WTC11 (cell line): ENCODE data around the gene CBX6.

Source experiments
- CREM ChIP-seq: sonication (generic); formaldehyde crosslinking; IDR thresholded peaks from 2 replicates; pipeline ENCODE4 v1.8.1; 2022; ENCODE audit warnings: mild to moderate bottlenecking, missing genetic modification reagents, moderate library complexity
- USF2 ChIP-seq: sonication (generic); formaldehyde crosslinking; IDR thresholded peaks from 2 replicates; pipeline ENCODE4 v1.8.1; 2023; ENCODE audit warnings: mild to moderate bottlenecking, missing genetic modification reagents, moderate library complexity
- TF ChIP-seq, protein P1 (sequence below): sonication (generic); formaldehyde crosslinking; IDR thresholded peaks from 2 replicates; pipeline ENCODE4 v1.8.0; 2023; ENCODE audit warnings: missing genetic modification reagents
- TF ChIP-seq, protein P2 (sequence below): sonication (generic); formaldehyde crosslinking; IDR thresholded peaks from 2 replicates; pipeline ENCODE4 v1.8.0; 2022; ENCODE audit warnings: missing genetic modification reagents
- TF ChIP-seq, protein P3 (sequence below): fragments of 200-600 bp; IDR thresholded peaks from 2 replicates; pipeline ENCODE4 v1.8.0; 2022; ENCODE audit warnings: antibody characterized with exemption
- TF ChIP-seq, protein P4 (sequence below): sonication (generic); formaldehyde crosslinking; IDR thresholded peaks from 2 replicates; pipeline ENCODE4 v1.8.1; 2023; ENCODE audit warnings: mild to moderate bottlenecking, missing genetic modification reagents, borderline replicate concordance

GRCh38 chr22:38867124-38867455 is 4.9 kb downstream of the CBX6 start:
- TF ChIP-seq, protein P1, sequence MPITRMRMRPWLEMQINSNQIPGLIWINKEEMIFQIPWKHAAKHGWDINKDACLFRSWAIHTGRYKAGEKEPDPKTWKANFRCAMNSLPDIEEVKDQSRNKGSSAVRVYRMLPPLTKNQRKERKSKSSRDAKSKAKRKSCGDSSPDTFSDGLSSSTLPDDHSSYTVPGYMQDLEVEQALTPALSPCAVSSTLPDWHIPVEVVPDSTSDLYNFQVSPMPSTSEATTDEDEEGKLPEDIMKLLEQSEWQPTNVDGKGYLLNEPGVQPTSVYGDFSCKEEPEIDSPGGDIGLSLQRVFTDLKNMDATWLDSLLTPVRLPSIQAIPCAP, result no peak
- TF ChIP-seq, protein P2, sequence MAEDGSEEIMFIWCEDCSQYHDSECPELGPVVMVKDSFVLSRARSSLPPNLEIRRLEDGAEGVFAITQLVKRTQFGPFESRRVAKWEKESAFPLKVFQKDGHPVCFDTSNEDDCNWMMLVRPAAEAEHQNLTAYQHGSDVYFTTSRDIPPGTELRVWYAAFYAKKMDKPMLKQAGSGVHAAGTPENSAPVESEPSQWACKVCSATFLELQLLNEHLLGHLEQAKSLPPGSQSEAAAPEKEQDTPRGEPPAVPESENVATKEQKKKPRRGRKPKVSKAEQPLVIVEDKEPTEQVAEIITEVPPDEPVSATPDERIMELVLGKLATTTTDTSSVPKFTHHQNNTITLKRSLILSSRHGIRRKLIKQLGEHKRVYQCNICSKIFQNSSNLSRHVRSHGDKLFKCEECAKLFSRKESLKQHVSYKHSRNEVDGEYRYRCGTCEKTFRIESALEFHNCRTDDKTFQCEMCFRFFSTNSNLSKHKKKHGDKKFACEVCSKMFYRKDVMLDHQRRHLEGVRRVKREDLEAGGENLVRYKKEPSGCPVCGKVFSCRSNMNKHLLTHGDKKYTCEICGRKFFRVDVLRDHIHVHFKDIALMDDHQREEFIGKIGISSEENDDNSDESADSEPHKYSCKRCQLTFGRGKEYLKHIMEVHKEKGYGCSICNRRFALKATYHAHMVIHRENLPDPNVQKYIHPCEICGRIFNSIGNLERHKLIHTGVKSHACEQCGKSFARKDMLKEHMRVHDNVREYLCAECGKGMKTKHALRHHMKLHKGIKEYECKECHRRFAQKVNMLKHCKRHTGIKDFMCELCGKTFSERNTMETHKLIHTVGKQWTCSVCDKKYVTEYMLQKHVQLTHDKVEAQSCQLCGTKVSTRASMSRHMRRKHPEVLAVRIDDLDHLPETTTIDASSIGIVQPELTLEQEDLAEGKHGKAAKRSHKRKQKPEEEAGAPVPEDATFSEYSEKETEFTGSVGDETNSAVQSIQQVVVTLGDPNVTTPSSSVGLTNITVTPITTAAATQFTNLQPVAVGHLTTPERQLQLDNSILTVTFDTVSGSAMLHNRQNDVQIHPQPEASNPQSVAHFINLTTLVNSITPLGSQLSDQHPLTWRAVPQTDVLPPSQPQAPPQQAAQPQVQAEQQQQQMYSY (CRISPR knock-in tag), result no peak
- TF ChIP-seq, protein P3, sequence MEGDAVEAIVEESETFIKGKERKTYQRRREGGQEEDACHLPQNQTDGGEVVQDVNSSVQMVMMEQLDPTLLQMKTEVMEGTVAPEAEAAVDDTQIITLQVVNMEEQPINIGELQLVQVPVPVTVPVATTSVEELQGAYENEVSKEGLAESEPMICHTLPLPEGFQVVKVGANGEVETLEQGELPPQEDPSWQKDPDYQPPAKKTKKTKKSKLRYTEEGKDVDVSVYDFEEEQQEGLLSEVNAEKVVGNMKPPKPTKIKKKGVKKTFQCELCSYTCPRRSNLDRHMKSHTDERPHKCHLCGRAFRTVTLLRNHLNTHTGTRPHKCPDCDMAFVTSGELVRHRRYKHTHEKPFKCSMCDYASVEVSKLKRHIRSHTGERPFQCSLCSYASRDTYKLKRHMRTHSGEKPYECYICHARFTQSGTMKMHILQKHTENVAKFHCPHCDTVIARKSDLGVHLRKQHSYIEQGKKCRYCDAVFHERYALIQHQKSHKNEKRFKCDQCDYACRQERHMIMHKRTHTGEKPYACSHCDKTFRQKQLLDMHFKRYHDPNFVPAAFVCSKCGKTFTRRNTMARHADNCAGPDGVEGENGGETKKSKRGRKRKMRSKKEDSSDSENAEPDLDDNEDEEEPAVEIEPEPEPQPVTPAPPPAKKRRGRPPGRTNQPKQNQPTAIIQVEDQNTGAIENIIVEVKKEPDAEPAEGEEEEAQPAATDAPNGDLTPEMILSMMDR, result no peak
- no peak for TF ChIP-seq USF2
- no peak for TF ChIP-seq CREM (CRISPR knock-in tag)
- TF ChIP-seq, protein P4, sequence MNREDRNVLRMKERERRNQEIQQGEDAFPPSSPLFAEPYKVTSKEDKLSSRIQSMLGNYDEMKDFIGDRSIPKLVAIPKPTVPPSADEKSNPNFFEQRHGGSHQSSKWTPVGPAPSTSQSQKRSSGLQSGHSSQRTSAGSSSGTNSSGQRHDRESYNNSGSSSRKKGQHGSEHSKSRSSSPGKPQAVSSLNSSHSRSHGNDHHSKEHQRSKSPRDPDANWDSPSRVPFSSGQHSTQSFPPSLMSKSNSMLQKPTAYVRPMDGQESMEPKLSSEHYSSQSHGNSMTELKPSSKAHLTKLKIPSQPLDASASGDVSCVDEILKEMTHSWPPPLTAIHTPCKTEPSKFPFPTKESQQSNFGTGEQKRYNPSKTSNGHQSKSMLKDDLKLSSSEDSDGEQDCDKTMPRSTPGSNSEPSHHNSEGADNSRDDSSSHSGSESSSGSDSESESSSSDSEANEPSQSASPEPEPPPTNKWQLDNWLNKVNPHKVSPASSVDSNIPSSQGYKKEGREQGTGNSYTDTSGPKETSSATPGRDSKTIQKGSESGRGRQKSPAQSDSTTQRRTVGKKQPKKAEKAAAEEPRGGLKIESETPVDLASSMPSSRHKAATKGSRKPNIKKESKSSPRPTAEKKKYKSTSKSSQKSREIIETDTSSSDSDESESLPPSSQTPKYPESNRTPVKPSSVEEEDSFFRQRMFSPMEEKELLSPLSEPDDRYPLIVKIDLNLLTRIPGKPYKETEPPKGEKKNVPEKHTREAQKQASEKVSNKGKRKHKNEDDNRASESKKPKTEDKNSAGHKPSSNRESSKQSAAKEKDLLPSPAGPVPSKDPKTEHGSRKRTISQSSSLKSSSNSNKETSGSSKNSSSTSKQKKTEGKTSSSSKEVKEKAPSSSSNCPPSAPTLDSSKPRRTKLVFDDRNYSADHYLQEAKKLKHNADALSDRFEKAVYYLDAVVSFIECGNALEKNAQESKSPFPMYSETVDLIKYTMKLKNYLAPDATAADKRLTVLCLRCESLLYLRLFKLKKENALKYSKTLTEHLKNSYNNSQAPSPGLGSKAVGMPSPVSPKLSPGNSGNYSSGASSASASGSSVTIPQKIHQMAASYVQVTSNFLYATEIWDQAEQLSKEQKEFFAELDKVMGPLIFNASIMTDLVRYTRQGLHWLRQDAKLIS (CRISPR knock-in tag), result no peak
